ENCODE data around the gene MRI1. TPM values are rescaled to one million over a fixed set of nuclear protein-coding genes. Genes with fewer than 3 reads are reported as not detected.

Gene MRI1
- polyA plus RNA-seq, 1 donor from 2014 or later: 71.2 TPM

DNA sequence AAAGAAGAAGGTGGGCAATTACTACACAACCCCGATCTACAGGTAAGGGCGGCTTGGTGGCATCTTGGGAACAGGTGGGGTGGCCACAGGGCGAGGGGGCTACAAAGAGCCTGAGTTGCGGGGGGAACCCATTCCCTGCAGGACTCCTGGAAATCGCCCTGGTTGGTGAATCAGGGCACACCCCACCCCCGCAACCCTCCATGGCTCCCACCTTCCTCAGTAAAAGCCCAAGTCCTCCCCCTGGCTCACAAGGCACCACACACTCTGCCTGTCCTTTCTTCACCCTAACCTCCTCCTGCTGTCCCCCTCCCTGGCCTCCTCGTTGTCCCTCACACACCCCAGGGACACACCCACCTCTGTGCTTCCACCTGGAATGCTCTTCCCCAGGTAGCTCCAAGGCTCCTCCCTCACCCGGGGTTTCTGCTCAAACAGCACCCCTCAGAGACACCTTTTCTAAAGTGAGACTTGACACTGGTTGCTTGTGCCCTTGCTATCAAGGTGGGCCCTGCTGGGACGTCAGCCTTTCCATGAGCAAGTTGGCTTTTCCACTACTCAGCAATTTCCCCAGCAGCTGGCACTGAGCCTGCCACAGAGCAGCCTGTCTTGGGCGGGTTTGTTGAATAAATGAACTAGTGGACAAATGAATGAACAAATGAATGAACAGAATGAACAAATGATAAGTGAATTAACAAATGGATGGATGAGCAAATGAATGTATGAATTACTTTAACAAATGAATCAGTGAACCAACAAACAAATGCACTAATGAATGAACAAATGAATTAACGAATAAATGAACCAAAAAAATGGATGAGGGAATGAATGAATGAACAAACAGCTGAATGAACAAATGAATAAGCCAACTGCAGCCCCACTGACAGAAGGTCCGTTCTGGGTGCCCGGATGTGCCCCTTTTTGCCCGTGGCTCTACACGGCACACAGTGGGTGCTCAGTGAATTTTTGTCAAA is 6.2 kb upstream of the MRI1 start:
- no peak overlapping the region for H2AFZ ChIP-seq (ENCODE audit: low read depth, low read length)
- no peaks in the 10 kb centered on the region for H3K27me3 ChIP-seq (ENCODE audit: insufficient read depth, low read depth, low read length)
- H3K79me2 ChIP-seq (replicated peaks; ENCODE audit: insufficient read depth, low read length): no peaks in the 10 kb centered on the region
- no peaks in the 10 kb centered on the region for H3F3A ChIP-seq (ENCODE audit: insufficient read depth, low read length, poor library complexity, severe bottlenecking)
- no peak overlapping the region for H3K9ac ChIP-seq (ENCODE audit: low read length)
- TF ChIP-seq, protein P1, sequence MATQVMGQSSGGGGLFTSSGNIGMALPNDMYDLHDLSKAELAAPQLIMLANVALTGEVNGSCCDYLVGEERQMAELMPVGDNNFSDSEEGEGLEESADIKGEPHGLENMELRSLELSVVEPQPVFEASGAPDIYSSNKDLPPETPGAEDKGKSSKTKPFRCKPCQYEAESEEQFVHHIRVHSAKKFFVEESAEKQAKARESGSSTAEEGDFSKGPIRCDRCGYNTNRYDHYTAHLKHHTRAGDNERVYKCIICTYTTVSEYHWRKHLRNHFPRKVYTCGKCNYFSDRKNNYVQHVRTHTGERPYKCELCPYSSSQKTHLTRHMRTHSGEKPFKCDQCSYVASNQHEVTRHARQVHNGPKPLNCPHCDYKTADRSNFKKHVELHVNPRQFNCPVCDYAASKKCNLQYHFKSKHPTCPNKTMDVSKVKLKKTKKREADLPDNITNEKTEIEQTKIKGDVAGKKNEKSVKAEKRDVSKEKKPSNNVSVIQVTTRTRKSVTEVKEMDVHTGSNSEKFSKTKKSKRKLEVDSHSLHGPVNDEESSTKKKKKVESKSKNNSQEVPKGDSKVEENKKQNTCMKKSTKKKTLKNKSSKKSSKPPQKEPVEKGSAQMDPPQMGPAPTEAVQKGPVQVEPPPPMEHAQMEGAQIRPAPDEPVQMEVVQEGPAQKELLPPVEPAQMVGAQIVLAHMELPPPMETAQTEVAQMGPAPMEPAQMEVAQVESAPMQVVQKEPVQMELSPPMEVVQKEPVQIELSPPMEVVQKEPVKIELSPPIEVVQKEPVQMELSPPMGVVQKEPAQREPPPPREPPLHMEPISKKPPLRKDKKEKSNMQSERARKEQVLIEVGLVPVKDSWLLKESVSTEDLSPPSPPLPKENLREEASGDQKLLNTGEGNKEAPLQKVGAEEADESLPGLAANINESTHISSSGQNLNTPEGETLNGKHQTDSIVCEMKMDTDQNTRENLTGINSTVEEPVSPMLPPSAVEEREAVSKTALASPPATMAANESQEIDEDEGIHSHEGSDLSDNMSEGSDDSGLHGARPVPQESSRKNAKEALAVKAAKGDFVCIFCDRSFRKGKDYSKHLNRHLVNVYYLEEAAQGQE (IDR thresholded peaks at IDR 0.05; ENCODE audit: borderline replicate concordance): no peak
- TF ChIP-seq MXI1 (conservative IDR thresholded peaks at IDR 0.05; ENCODE audit: poor library complexity, severe bottlenecking) (no peak), POLR2AphosphoS5 (IDR thresholded peaks at IDR 0.05) (no peak), TAF1 (IDR thresholded peaks at IDR 0.05; ENCODE audit: low read depth) (no peak), EP300 (conservative IDR thresholded peaks at IDR 0.05; ENCODE audit: poor library complexity, severe bottlenecking) (no peak), SMC3 (conservative IDR thresholded peaks at IDR 0.05; ENCODE audit: poor library complexity) (no peak), RAD21 (conservative IDR thresholded peaks at IDR 0.05) (no peak), EZH2 (IDR thresholded peaks at IDR 0.05; ENCODE audit: borderline replicate concordance, insufficient read depth, low read length, poor library complexity, severe bottlenecking) (no peak)
- TF ChIP-seq, protein P2, sequence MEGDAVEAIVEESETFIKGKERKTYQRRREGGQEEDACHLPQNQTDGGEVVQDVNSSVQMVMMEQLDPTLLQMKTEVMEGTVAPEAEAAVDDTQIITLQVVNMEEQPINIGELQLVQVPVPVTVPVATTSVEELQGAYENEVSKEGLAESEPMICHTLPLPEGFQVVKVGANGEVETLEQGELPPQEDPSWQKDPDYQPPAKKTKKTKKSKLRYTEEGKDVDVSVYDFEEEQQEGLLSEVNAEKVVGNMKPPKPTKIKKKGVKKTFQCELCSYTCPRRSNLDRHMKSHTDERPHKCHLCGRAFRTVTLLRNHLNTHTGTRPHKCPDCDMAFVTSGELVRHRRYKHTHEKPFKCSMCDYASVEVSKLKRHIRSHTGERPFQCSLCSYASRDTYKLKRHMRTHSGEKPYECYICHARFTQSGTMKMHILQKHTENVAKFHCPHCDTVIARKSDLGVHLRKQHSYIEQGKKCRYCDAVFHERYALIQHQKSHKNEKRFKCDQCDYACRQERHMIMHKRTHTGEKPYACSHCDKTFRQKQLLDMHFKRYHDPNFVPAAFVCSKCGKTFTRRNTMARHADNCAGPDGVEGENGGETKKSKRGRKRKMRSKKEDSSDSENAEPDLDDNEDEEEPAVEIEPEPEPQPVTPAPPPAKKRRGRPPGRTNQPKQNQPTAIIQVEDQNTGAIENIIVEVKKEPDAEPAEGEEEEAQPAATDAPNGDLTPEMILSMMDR (IDR thresholded peaks at IDR 0.05; ENCODE audit: poor library complexity, severe bottlenecking): no peak
- no peaks in the 10 kb centered on the region for H3K36me3 ChIP-seq (ENCODE audit: insufficient read depth, low read length)
- no peaks in the 10 kb centered on the region for H4K20me1 ChIP-seq (ENCODE audit: insufficient read depth)
- H3K27ac ChIP-seq (ENCODE audit: low read length): no peak overlapping the region
- H3K9me2 ChIP-seq (ENCODE audit: insufficient read depth, low read length): no peaks in the 10 kb centered on the region
- no peak overlapping the region for H3K4me2 ChIP-seq (ENCODE audit: low read length)
- H3K9me3 ChIP-seq (ENCODE audit: low read length): no peaks in the 10 kb centered on the region
- no peak overlapping the region for H3K4me3 ChIP-seq (ENCODE audit: low read length)

DNA sequence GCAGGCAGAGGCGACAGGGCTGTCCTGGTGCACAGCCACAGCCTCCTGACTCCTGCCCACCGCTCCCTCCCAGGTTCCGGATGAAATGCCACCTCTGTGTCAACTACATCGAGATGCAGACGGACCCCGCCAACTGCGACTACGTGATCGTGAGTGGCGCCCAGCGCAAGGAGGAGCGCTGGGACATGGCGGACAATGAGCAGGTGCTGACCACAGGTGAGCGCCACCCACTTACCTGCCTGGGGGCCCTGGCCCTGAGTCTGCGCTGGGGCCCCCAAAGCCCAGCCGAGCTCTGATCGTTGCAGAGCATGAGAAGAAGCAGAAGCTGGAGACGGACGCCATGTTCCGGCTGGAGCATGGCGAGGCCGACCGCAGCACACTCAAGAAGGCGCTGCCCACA is 5.5 kb upstream of the MRI1 start:
- Histone ChIP-seq H3K9ac (ENCODE audit: low read length) (no peak overlapping the region), H4K20me1 (ENCODE audit: insufficient read depth) (no peaks in the 10 kb centered on the region), H3K4me2 (ENCODE audit: low read length) (no peak overlapping the region), H3K27me3 (ENCODE audit: insufficient read depth, low read depth, low read length) (no peaks in the 10 kb centered on the region), H3F3A (ENCODE audit: insufficient read depth, low read length, poor library complexity, severe bottlenecking) (peaks cover under 1% of the 10 kb centered on the region), H3K36me3 (ENCODE audit: insufficient read depth, low read length) (no peaks in the 10 kb centered on the region), H2AFZ (ENCODE audit: low read depth, low read length) (no peak overlapping the region), H3K4me3 (ENCODE audit: low read length) (no peak overlapping the region), H3K27ac (ENCODE audit: low read length) (no peak overlapping the region), H3K79me2 (replicated peaks; ENCODE audit: insufficient read depth, low read length) (no peaks in the 10 kb centered on the region), H3K9me2 (ENCODE audit: insufficient read depth, low read length) (no peaks in the 10 kb centered on the region), H3K9me3 (ENCODE audit: low read length) (no peaks in the 10 kb centered on the region)
- TF ChIP-seq SMC3 (conservative IDR thresholded peaks at IDR 0.05; ENCODE audit: poor library complexity) (no peak), TAF1 (IDR thresholded peaks at IDR 0.05; ENCODE audit: low read depth) (no peak), POLR2AphosphoS5 (IDR thresholded peaks at IDR 0.05) (no peak), EZH2 (IDR thresholded peaks at IDR 0.05; ENCODE audit: borderline replicate concordance, insufficient read depth, low read length, poor library complexity, severe bottlenecking) (no peak), MXI1 (conservative IDR thresholded peaks at IDR 0.05; ENCODE audit: poor library complexity, severe bottlenecking) (no peak), RAD21 (conservative IDR thresholded peaks at IDR 0.05) (no peak), EP300 (conservative IDR thresholded peaks at IDR 0.05; ENCODE audit: poor library complexity, severe bottlenecking) (no peak)
- TF ChIP-seq, protein P1 (IDR thresholded peaks at IDR 0.05; ENCODE audit: borderline replicate concordance): no peak
- TF ChIP-seq, protein P2 (IDR thresholded peaks at IDR 0.05; ENCODE audit: poor library complexity, severe bottlenecking): no peak

Data from neural cell (in vitro differentiated cells).